Left lobe of liver (tissue), 2 donors: ENCODE results near the gene BMP2K. TPM values are rescaled to one million over a fixed set of nuclear protein-coding genes. Genes with fewer than 3 reads are reported as not detected.
"Not testable (repeated sequence)": the region's sequence is repeated elsewhere in the genome, so short reads cannot be mapped to it uniquely, and the experiment has no call there.

Experiments
- ATAC-seq: fragments of 200-7000 bp; cut with Tn5 transposase; one replicate; pipeline ENCODE4 v1.9.1; 2020; ENCODE audit warnings: mild to moderate bottlenecking, moderate library complexity
- DNase-seq: peaks from one replicate; pipeline ENCODE4 v3.0.0-alpha.2; 2020; ENCODE audit warnings: low spot score
- total RNA-seq: library from RNA; stranded (reverse); gene quantifications from one replicate; pipeline ENCODE4 v1.2.1, GENCODE V29; 2021
- donor health status: DM: no; HTN: no; CAD: no; lungs with moderate emphysema.
- donor health status: DM: no; HTN: yes; CAD: no.

The BMP2K gene
- total RNA-seq, 1 donor from 2014 or later = 14.2 TPM

DNA sequence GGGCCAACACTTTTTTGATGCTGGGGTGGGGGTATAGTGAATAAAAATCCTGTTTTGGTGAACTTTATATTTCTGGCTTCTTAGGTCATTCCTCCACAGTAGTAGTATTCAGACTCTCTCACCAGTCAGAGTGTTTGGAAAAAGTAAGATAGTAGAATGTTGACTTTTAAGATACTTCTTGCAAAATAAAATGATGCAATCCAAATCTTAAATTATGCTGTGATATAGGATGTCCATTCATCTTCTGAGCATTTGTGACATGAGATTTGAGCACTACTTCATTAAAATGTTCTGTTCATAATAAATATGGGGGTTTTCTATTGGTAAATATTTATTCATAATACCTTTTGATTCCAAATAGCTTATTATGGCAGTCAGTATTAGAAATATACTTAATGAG is 70.1 kb downstream of the BMP2K start:
- DNase-seq (no peak), ATAC-seq (no peak)

DNA sequence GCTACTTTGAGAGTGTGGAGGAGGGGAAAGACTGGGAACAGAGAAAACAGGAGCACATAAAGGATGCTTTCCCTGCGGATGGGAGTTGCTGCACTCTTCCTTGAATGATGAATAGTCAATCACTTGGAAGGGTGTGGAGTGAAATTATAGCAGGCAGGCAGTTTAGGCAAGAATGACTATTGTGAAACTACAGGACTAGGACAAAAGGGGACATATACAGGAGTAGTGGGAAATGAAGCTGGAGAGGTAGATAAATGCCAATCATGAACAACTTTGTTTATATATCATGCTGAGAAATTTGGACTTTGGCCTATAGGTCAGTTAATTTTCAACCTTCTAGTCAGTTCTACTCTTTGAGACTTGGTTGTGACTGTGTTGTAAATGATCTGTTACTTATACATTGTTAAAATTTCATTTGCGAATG is 86.2 kb downstream of the BMP2K start:
- ATAC-seq = peak; percentile 68

GRCh38 chr4:78863254-78863869 is 87.2 kb downstream of the BMP2K start:
- DNase-seq = no peak
- no peak for ATAC-seq

More for the DNA sequence above, 86.2 kb downstream of the BMP2K start:
- DNase-seq = no peak

DNA sequence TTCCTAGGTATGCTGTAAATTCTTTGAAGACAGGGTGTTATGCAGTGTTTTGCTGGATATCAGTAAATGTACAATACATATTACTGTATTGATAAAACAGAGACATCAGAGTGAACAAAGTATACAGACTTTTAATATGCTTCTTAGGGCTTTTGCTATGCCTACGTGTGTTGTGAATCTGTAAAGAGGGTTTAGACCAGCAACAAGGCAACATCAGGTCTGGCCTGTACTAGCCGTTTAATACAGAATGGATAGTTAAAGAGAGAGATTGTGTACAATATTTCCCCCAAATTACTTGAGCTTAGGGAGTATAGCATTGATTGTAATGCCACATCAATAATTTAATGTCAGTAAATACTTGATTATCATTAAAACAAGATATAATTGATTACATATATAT is 87.8 kb downstream of the BMP2K start:
- no peak for ATAC-seq
- no peak for DNase-seq

GRCh38 chr4:78864405-78865024 is 88.4 kb downstream of the BMP2K start:
- ATAC-seq = peak; percentile 76
- no peak for DNase-seq

- DNase-seq = no peak
- peak; percentile 87 for ATAC-seq
These were observed 89.3 kb downstream of the BMP2K start for GRCh38 chr4:78865451-78865850.

GRCh38 chr4:78868712-78869111 is 92.6 kb downstream of the BMP2K start:
- ATAC-seq, DNase-seq: not testable (repeated sequence)

DNA sequence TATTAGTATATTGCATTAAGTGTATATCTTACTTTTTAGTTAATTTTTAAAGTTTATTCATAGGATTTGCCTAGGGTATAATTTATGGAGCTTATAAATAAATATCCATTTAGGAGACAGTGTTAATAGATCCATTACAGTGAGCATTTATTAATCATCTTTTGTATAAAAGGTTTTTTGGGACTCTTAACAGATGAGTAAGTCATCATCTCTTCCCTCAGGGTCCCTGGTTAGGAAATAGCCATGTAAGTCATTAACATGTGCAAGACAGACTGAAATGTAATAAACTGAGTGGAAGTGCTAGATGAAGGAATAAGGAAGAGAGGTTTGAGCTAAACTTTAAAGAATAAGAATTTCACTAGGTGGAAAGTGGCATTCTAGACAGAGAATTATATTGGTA is 93.9 kb downstream of the BMP2K start:
- ATAC-seq (no peak), DNase-seq (no peak)

GRCh38 chr4:78876568-78877320 is 100.6 kb downstream of the BMP2K start:
- DNase-seq = no peak
- no peak for ATAC-seq

DNA sequence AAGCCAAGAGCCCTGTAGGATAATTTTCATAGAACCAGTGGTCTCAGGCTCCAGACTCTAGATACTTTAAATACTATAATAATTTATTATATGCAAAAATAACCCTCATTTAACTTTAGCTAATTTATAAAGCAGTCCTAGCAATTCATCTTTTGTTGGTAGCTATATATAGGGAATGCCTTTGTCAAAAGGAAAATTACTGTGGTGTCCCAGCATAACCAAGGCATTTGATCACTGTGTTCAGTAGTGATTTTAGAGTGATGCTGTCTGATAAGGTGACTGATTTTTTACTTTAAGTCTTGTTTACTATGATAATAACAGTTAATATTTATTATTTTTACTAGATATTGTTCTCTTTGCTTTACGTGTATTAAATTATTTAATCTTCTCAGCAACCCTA is 101.9 kb downstream of the BMP2K start:
- DNase-seq (no peak), ATAC-seq (no peak)

- DNase-seq = no peak
- no peak for ATAC-seq
These were observed 104.8 kb downstream of the BMP2K start for GRCh38 chr4:78880874-78881492.

- no peak for ATAC-seq
These were observed 109.4 kb downstream of the BMP2K start for GRCh38 chr4:78885598-78885997.

DNA sequence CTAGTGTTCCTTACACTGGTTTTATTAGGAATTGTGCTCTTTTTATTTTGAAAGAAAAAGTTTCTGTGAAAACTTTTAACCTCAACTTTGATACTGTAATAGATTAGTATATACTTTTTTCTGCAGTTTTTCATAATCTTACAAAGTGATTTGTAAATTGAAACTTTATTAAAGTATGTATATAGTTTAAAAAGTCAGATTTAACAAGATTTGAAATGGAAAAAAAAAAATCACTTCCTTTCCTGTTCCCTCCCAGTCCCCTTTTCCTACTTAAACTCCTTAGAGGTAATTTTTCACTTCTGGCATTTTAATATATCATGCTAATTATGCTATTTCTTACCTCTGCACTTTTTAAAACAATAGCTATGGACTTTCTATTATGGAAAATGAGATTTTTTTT is 113.8 kb downstream of the BMP2K start:
- no peak for ATAC-seq
- no peak for DNase-seq

More at GRCh38 chr4:78885598-78885997, 109.4 kb downstream of the BMP2K start:
- DNase-seq = no peak

- ATAC-seq (no peak), DNase-seq (no peak)
These were observed 123.2 kb downstream of the BMP2K start for GRCh38 chr4:78899302-78899701.

GRCh38 chr4:78901882-78902281 is 125.7 kb downstream of the BMP2K start:
- DNase-seq = no peak
- no peak for ATAC-seq

DNA sequence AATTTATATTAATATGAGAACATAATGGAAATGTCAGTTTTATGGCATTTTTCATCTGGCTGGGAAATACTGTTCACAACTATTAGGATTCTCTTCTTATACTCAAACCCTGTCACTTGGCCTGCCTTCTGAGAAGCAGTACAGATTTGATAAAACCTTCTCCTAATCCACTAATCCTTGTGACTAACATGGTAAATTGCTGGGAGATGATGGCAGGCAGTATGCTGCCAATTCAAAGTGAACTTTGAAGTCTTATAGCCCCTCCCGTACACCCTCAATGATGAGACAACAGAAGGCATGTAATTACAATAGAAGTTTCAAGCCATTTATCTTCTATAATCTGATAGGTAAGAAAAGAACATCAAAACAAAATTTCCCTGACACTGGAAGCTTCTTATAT is 126.1 kb downstream of the BMP2K start:
- ATAC-seq (peak; percentile 55), DNase-seq (no peak)

DNA sequence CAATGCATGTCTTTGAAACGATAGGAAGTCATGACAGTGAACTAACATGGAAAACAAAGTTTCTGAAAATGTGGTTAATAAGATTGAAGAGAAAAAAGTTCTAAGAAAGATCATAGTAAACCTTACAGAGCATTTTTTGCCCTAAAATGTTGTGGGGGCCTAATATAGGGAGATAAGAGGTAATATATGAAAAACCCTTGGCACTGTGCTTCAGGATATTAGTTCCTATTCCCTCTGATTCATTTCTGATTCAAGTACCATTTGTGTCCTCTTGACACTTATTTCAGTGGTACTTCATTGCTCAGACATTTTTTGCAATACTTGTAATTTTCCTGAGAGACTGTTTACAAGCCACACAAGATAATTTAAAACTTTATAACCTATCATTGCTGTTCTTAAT is 128.0 kb downstream of the BMP2K start:
- ATAC-seq = no peak
- no peak for DNase-seq

DNA sequence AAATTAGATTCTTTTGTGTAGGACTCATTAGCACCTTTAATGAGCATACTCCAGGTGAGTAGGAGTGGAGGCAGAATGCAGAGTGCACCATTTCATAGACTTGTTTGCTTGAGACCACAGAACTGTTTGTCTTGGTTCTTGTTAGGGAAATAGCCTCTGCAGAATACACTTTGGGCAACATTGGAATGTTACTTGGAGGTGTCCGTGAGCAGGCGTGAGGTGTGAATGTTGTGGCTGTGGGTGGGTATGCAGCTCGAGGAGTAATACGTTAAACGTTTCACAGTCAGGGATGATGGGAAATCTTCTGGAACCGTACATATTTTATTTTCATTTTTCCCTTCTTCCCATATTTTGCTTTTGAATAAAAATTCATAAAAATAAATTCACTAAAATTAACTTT is 131.5 kb downstream of the BMP2K start:
- no peak for ATAC-seq

GRCh38 chr4:78908974-78909373 is 132.8 kb downstream of the BMP2K start:
- DNase-seq, ATAC-seq: not testable (repeated sequence)

More for the DNA sequence above, 131.5 kb downstream of the BMP2K start:
- DNase-seq = no peak

DNA sequence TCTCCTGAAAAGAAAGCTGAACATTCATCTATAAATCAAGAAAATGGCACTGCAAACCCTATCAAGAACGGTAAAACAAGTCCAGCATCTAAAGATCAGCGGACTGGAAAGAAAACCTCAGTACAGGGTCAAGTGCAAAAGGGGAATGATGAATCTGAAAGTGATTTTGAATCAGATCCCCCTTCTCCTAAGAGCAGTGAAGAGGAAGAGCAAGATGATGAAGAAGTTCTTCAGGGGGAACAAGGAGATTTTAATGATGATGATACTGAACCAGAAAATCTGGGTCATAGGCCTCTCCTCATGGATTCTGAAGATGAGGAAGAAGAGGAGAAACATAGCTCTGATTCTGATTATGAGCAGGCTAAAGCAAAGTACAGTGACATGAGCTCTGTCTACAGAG is 134.5 kb downstream of the BMP2K start:
- DNase-seq = no peak
- ATAC-seq = no peak

GRCh38 chr4:78922207-78922606 is 146.1 kb downstream of the BMP2K start:
- no peak for DNase-seq
- ATAC-seq = no peak
